MM.1S (cell line): ENCODE results near the gene PRSS16.

Experiments used
- EZH2 ChIP-seq: fragments of 300-600 bp; sonication (generic); optimal IDR thresholded peaks from 2 replicates; pipeline ENCODE3; 2017; ENCODE audit warnings: low read depth, mild to moderate bottlenecking, antibody characterized with exemption, low read length, mixed read lengths
- TF ChIP-seq, protein P1 (sequence below): fragments of 300-600 bp; sonication (generic); IDR thresholded peaks from 2 replicates; pipeline ENCODE4 v1.5.1; 2016; ENCODE audit warnings: antibody characterized with exemption, low read length, mixed read lengths

DNA sequence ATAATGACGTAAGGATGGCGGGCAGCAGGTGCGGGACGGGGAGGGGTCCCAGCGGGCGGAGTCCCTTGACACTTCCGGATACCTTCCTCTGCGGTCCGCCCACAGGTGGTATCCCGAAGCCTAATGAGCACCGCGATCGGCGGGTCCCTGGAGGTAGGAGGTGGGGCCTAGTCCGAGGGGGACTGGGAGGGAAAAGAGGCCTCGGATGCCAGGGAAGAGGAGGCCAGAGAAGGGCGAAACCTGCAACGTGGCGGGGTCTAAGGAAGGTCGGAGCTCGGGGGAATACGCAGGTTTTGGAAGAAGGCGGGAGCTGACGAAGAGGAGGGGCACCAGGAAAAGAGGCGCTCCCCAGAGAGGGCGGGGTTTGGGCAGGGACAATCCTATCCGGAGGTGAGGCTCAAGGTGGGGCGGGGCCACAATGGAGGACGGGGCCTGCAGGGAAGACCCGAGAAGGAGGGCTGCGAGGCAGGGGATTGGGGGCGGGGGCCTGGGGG, 3.7 kb downstream of the PRSS16 start:
- TF ChIP-seq EZH2, result no peak
- TF ChIP-seq, protein P1, sequence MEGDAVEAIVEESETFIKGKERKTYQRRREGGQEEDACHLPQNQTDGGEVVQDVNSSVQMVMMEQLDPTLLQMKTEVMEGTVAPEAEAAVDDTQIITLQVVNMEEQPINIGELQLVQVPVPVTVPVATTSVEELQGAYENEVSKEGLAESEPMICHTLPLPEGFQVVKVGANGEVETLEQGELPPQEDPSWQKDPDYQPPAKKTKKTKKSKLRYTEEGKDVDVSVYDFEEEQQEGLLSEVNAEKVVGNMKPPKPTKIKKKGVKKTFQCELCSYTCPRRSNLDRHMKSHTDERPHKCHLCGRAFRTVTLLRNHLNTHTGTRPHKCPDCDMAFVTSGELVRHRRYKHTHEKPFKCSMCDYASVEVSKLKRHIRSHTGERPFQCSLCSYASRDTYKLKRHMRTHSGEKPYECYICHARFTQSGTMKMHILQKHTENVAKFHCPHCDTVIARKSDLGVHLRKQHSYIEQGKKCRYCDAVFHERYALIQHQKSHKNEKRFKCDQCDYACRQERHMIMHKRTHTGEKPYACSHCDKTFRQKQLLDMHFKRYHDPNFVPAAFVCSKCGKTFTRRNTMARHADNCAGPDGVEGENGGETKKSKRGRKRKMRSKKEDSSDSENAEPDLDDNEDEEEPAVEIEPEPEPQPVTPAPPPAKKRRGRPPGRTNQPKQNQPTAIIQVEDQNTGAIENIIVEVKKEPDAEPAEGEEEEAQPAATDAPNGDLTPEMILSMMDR, result no peak
